BJ (cell line): ENCODE results near the gene CACFD1. TPM values are rescaled to one million over a fixed set of nuclear protein-coding genes. Genes with fewer than 3 reads are reported as not detected.

ENCODE experiments used
- CTCF ChIA-PET: fragments of 350-600 bp; formaldehyde crosslinking; extraction: SDS; loops from one replicate; lab custom pipeline; 2021; ENCODE audit warnings: antibody characterized with exemption, inconsistent platforms; lab: Yijun Ruan, JAX
- POLR2A ChIA-PET: fragments of 300-600 bp; sonication (Branson Sonifier 250); formaldehyde crosslinking; extraction: SDS; loops from one replicate; lab custom pipeline; 2021; ENCODE audit warnings: antibody characterized with exemption; lab: Charles Lee
- DNase-seq: peaks from one replicate; pipeline ENCODE4 v3.0.0-alpha.2; 2011; ENCODE audit warnings: low read depth
- H3K27me3 ChIP-seq: 2 replicates; pipeline ENCODE4 v1.6.0; 2011; ENCODE audit warnings: low read length; ENCODE audit not compliant: control insufficient read depth, insufficient read depth
- H3K36me3 ChIP-seq: 2 replicates; pipeline ENCODE4 v1.5.1; 2011; ENCODE audit warnings: low read length; ENCODE audit not compliant: control insufficient read depth, insufficient read depth
- H3K4me3 ChIP-seq: 2 replicates; pipeline ENCODE4 v1.5.1; 2011; ENCODE audit warnings: low read depth, mild to moderate bottlenecking, control low read depth, low read length
- polyA plus RNA-seq: library from polyadenylated mRNA; depleted of rRNA; stranded (reverse); fragments of >200 nt; gene quantifications from 2 replicates; pipeline ENCODE4 v1.2.3, GENCODE V29; 2011
- TF ChIP-seq, protein P1 (sequence below): IDR thresholded peaks from 2 replicates; pipeline ENCODE4 v1.5.1; 2011; ENCODE audit warnings: low read depth, mild to moderate bottlenecking, control low read depth, inconsistent platforms, low read length, moderate library complexity; ENCODE audit not compliant: insufficient read depth

CACFD1 gene
- polyA plus RNA-seq, 1 experiment = 19.1 TPM

DNA sequence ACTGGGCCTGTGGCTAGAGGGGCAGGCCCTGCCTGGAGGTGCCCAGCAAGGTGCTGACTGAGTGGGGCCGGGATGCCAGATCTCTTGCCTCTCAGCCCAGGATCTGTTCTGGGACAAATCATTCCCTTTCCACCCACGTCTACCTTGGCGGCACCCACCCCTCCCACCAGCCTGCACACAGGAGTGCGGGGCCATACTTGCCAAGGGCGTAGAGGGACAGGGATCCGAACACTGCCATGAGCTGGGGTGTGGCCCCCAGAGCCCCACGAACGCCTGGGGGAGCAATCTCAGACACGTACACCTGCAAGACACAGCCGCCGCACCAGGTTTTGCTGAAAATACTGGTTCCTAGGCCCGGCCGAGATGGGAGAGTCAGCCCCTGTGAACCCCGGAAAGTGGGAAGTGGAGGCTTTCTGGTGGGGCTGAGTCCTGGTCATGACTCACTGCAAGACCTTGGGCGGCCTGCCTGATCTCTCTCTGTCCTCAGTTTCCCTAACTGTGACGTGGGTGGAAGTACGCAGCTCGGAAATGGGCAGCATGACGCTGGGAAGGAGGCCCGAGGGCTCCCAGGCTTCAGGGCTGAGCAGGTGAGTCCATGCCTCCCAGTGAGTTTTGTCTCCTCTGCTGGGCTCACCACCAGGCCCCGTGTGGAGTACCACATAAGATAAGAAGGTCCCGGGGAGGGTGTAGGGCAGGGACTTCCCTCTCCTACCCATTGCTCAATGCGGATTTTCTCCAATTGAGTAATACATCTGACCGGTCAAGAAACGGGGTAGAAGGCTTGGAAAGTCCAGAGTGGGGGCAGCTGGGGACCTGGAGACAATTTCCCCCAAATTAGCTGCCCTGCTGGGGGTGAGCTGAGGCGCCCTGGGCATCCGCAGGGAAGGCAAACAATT is 16.5 kb downstream of the CACFD1 start:
- no peaks in the 10 kb centered on the region for H3K27me3 ChIP-seq
- H3K36me3 ChIP-seq = peaks cover 8% of the 10 kb centered on the region
- POLR2A ChIA-PET = no interaction called here
- TF ChIP-seq, protein P1, sequence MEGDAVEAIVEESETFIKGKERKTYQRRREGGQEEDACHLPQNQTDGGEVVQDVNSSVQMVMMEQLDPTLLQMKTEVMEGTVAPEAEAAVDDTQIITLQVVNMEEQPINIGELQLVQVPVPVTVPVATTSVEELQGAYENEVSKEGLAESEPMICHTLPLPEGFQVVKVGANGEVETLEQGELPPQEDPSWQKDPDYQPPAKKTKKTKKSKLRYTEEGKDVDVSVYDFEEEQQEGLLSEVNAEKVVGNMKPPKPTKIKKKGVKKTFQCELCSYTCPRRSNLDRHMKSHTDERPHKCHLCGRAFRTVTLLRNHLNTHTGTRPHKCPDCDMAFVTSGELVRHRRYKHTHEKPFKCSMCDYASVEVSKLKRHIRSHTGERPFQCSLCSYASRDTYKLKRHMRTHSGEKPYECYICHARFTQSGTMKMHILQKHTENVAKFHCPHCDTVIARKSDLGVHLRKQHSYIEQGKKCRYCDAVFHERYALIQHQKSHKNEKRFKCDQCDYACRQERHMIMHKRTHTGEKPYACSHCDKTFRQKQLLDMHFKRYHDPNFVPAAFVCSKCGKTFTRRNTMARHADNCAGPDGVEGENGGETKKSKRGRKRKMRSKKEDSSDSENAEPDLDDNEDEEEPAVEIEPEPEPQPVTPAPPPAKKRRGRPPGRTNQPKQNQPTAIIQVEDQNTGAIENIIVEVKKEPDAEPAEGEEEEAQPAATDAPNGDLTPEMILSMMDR = no peak
- no peak overlapping the region for H3K4me3 ChIP-seq
- DNase-seq = no peak
- CTCF ChIA-PET = interaction anchor here (0.8 to 1.1 kb wide), 3 partner anchors 14 to 288 kb away, joined by 3 to 5 read pairs (median 3); partner anchors contain the start of gene CACFD1

DNA sequence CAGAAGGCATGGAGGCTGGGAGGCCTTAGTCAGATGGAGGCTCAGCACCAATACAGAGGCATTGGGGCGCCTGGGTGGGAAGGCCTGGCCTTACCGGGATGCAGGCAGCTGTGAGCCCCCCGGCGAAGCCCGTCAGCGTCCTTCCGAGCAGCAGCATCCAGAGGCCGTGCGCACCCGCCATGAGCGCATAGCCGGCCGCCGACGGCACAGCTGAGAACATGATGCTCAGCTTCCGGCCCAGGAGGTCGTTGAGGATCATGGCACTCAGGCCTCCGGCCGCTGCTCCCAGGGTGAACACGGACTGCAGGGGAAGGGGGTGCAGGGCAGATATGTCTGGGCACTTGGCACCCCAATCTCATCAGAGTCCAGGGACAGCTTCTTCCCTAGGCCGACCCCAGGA is 17.2 kb downstream of the CACFD1 start:
- ChIA-PET POLR2A (no interaction called here), CTCF (interaction anchor here (1.6 kb wide), 1 partner anchor 9 kb away, joined by 5 read pairs; no protein-coding TSS in a partner anchor)
- TF ChIP-seq, protein P1 = no peak
- Histone ChIP-seq H3K27me3 (no peaks in the 10 kb centered on the region), H3K36me3 (peaks cover 8% of the 10 kb centered on the region), H3K4me3 (no peak overlapping the region)
- no peak for DNase-seq

DNA sequence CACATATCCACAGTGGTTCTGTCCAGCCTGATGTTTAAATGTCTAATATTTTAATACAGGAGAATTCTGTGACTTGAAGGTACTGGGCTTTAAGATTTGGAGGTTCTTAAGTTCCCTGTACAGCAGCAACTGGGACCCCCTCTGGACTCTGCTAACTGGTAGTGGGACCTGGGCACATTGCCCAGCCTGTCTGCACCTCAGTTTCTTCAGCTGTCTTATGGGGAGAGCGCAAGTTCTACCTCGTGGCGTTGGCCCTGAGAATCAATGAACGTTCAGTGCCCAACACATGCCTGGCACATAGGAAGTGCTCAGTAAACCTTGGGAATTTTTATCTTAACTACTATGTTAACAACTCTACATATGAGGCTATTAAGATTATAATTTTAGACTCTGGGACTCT is 17.7 kb downstream of the CACFD1 start:
- no peak overlapping the region for H3K4me3 ChIP-seq

DNA sequence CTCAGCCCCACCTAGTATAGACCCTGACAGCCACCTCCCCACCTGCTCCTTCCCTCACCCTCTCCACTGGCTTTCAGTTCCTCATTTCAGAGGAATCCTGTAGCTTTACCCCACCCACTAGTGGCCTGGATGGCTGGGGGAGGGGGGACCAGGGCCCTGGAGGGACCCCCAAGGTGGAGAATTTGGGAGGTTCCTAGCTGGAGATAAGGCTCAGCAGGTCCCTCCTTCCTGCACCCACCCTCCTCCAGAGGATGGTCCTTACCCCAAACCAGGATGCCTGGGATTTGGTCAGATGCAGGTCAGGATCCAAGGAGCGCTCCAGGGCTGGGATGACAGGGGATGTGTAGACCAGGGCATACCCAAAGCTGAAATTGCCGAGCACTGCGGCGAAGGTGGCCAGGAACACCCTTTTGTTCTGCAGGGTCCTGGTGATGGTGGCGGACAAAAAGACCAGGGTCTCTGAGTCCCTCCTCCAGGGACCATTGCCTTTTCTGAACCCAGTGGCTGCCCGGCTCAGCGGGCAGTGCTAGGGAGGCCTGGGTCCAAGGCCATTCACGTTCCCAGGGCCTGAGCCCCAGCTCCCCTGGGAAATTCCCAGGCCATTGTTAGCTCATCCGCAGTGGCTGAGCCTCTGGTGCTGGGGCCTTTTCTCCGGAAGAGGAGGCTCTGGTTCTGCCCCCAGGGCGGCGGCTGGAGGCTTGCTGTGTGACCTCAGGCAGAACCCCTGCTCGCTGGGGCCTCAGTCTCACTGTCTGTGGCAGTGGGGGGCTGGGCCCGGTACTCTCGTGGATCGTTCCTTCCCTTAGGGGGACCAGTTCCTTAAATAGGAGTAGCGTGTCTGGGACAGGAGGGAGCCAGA is 18.4 kb downstream of the CACFD1 start:
- Histone ChIP-seq H3K4me3 (peak overlapping the region; percentile 63), H3K36me3 (peaks cover 8% of the 10 kb centered on the region), H3K27me3 (no peaks in the 10 kb centered on the region)
- TF ChIP-seq, protein P1 = no peak
- no peak for DNase-seq
- CTCF ChIA-PET = interaction anchor here (1.0 to 2.1 kb wide), 4 partner anchors 11 to 292 kb away, joined by 3 to 7 read pairs (median 4); no protein-coding TSS in a partner anchor
- POLR2A ChIA-PET = no interaction called here

More for the DNA sequence above, 17.7 kb downstream of the CACFD1 start:
- no peak for DNase-seq
- ChIA-PET POLR2A (no interaction called here), CTCF (interaction anchor here (1.6 kb wide), 1 partner anchor 10 kb away, joined by 5 read pairs; no protein-coding TSS in a partner anchor)
- Histone ChIP-seq H3K27me3 (no peaks in the 10 kb centered on the region), H3K36me3 (peaks cover 8% of the 10 kb centered on the region)
- TF ChIP-seq, protein P1 = no peak
